IMR-90 (cell line): ENCODE data around the gene RARS1. TPM values are rescaled to one million over a fixed set of nuclear protein-coding genes. Genes with fewer than 3 reads are reported as not detected.

Experiments
- ATAC-seq: fragments of 200-7000 bp; cut with Tn5 transposase; 2 replicates; pipeline ENCODE4 v1.9.1; 2020; ENCODE audit warnings: low read depth, mild to moderate bottlenecking, moderate library complexity
- BruUV-seq: library from RNA; stranded (reverse); fragments of 400-500 nt; replicated peaks from 2 replicates; lab custom pipeline; 2021; lab: Mats Ljungman, UMichigan
- CTCF ChIA-PET: fragments of 300-600 bp; formaldehyde crosslinking; extraction: SDS; loops from one replicate; lab custom pipeline; 2021; ENCODE audit warnings: antibody characterized with exemption; lab: Yijun Ruan, JAX
- POLR2A ChIA-PET: fragments of 300-600 bp; sonication (Branson Sonifier 250); formaldehyde crosslinking; loops from one replicate; lab custom pipeline; 2022; ENCODE audit warnings: antibody characterized with exemption; ENCODE audit not compliant: unreplicated experiment; lab: Charles Lee
- DNase-seq: peaks from one replicate; pipeline ENCODE4 v3.0.0; 2013
- H2AFZ ChIP-seq: replicated peaks from 2 replicates; pipeline ENCODE3; 2013; ENCODE audit warnings: low read length, mild to moderate bottlenecking; ENCODE audit not compliant: poor library complexity
- H2AK5ac ChIP-seq: 2 replicates; pipeline ENCODE4 v1.6.1; 2013; ENCODE audit warnings: low read depth, low read length, inconsistent platforms
- H2AK9ac ChIP-seq: replicated peaks from 2 replicates; pipeline ENCODE3; 2013; ENCODE audit warnings: mild to moderate bottlenecking, low read depth, low read length, moderate library complexity; ENCODE audit not compliant: poor library complexity
- H2BK120ac ChIP-seq: 2 replicates; pipeline ENCODE4 v1.6.1; 2013; ENCODE audit warnings: low read depth, low read length, inconsistent platforms
- H2BK15ac ChIP-seq: 3 replicates; pipeline ENCODE4 v1.6.1; 2013; ENCODE audit warnings: low read depth, low read length, inconsistent platforms
- H2BK20ac ChIP-seq: 2 replicates; pipeline ENCODE4 v1.6.1; 2013; ENCODE audit warnings: low read depth, mild to moderate bottlenecking, inconsistent platforms, low read length, moderate library complexity
- H2BK5ac ChIP-seq: 2 replicates; pipeline ENCODE4 v1.6.1; 2013; ENCODE audit warnings: mild to moderate bottlenecking, low read depth, low read length, inconsistent platforms; ENCODE audit not compliant: poor library complexity, severe bottlenecking
- H3K14ac ChIP-seq: replicated peaks from 2 replicates; pipeline ENCODE4 v1.6.1; 2013; ENCODE audit warnings: low read depth, low read length, inconsistent platforms
- H3K18ac ChIP-seq: 2 replicates; pipeline ENCODE4 v1.6.1; 2013; ENCODE audit warnings: low read depth, low read length, control low read depth
- H3K23ac ChIP-seq: 2 replicates; pipeline ENCODE4 v1.6.1; 2013; ENCODE audit warnings: low read depth, low read length, inconsistent platforms
- H3K27ac ChIP-seq: 2 replicates; pipeline ENCODE4 v1.5.1; 2013; ENCODE audit warnings: mild to moderate bottlenecking, control low read depth, low read length; ENCODE audit not compliant: insufficient read depth
- H3K27me3 ChIP-seq: 2 replicates; pipeline ENCODE4 v1.6.1; 2013; ENCODE audit warnings: low read length; ENCODE audit not compliant: control insufficient read depth, insufficient read depth
- H3K36me3 ChIP-seq: 2 replicates; pipeline ENCODE4 v1.6.1; 2013; ENCODE audit warnings: low read length, mixed read lengths; ENCODE audit not compliant: control insufficient read depth, insufficient read depth
- H3K4ac ChIP-seq: 2 replicates; pipeline ENCODE4 v1.6.1; 2013; ENCODE audit warnings: low read depth, low read length, inconsistent platforms
- H3K4me1 ChIP-seq: 2 replicates; pipeline ENCODE4 v1.6.1; 2013; ENCODE audit warnings: low read length, mixed read lengths; ENCODE audit not compliant: control insufficient read depth, insufficient read depth
- H3K4me2 ChIP-seq: 2 replicates; pipeline ENCODE4 v1.6.1; 2013; ENCODE audit warnings: low read depth, mild to moderate bottlenecking, control low read depth, low read length, moderate library complexity
- H3K4me3 ChIP-seq: 2 replicates; pipeline ENCODE4 v1.5.1; 2013; ENCODE audit warnings: low read depth, mild to moderate bottlenecking, control low read depth, low read length, moderate library complexity; ENCODE audit not compliant: insufficient read depth
- H3K56ac ChIP-seq: 2 replicates; pipeline ENCODE4 v1.6.1; 2013; ENCODE audit warnings: low read length, inconsistent platforms; ENCODE audit not compliant: insufficient read depth; ENCODE audit errors: extremely low read depth
- H3K79me1 ChIP-seq, 2 experiments: 2 replicates each; pipeline ENCODE4 v1.6.1; 2013; ENCODE audit warnings: low read length in 2 of 2, inconsistent platforms in 1 of 2, low read depth in 1 of 2
- H3K9ac ChIP-seq: 2 replicates; pipeline ENCODE4 v1.6.1; 2013; ENCODE audit warnings: low read depth, low read length, control low read depth
- H3K9me1 ChIP-seq: 2 replicates; pipeline ENCODE4 v1.6.1; 2013; ENCODE audit warnings: low read length, inconsistent platforms; ENCODE audit not compliant: insufficient read depth
- H3K9me3 ChIP-seq: 2 replicates; pipeline ENCODE4 v1.6.1; 2013; ENCODE audit warnings: low read length; ENCODE audit not compliant: control insufficient read depth, insufficient read depth
- H4K20me1 ChIP-seq: 2 replicates; pipeline ENCODE4 v1.6.1; 2013; ENCODE audit warnings: low read length, inconsistent platforms; ENCODE audit not compliant: insufficient read depth
- H4K5ac ChIP-seq: 2 replicates; pipeline ENCODE4 v1.6.1; 2013; ENCODE audit warnings: mild to moderate bottlenecking, low read depth, low read length, control low read depth
- H4K8ac ChIP-seq, 2 experiments: 2 replicates each; pipeline ENCODE4 v1.6.1; 2013; ENCODE audit warnings: low read depth in 2 of 2, low read length in 2 of 2, control low read depth in 1 of 2, inconsistent platforms in 1 of 2
- H4K91ac ChIP-seq: 2 replicates; pipeline ENCODE4 v1.6.1; 2013; ENCODE audit warnings: low read depth, low read length, inconsistent platforms; ENCODE audit not compliant: insufficient read depth
- CTCF ChIP-seq: conservative IDR thresholded peaks from 2 replicates; pipeline ENCODE4 v1.5.1; 2012; ENCODE audit warnings: mild to moderate bottlenecking, low read depth, low read length, improper control_type of control experiment
- FOS ChIP-seq: fragments of 150-350 bp; IDR thresholded peaks from 2 replicates; pipeline ENCODE4 v1.6.1; 2016; ENCODE audit warnings: low read depth, low read length
- MAFK ChIP-seq: IDR thresholded peaks from 2 replicates; pipeline ENCODE4 v1.6.1; 2012; ENCODE audit warnings: low read depth, low read length, improper control_type of control experiment
- MAZ ChIP-seq: IDR thresholded peaks from 2 replicates; pipeline ENCODE4 v1.6.1; 2012; ENCODE audit warnings: low read depth, mild to moderate bottlenecking, low read length, improper control_type of control experiment, moderate library complexity, borderline replicate concordance
- MXI1 ChIP-seq: IDR thresholded peaks from 2 replicates; pipeline ENCODE4 v1.6.1; 2012; ENCODE audit warnings: low read depth, mild to moderate bottlenecking, low read length, moderate library complexity, borderline replicate concordance
- RAD21 ChIP-seq: IDR thresholded peaks from 2 replicates; pipeline ENCODE4 v1.6.1; 2012; ENCODE audit warnings: low read length, improper control_type of control experiment
- RCOR1 ChIP-seq: IDR thresholded peaks from 2 replicates; pipeline ENCODE4 v1.6.1; 2012; ENCODE audit warnings: mild to moderate bottlenecking, low read length, improper control_type of control experiment; ENCODE audit not compliant: insufficient replicate concordance
- WGBS, 2 experiments: methylation state at CpG; one replicate each; pipeline versions ENCODE4 v1.1.5 to v1.1.7; 2013; ENCODE audit warnings: missing lambda C conversion rate in 2 of 2; ENCODE audit not compliant: insufficient read length in 1 of 2; ENCODE audit errors: extremely low coverage in 2 of 2; 5-methylcytosine and 5-hydroxymethylcytosine counted together
- dilution Hi-C: fragments of 300-500 bp; cut with HindIII; formaldehyde crosslinking; loops from one replicate; pipeline ENCODE4 v1.14.3; 2018; ENCODE audit warnings: low sequenced_read_pairs; ENCODE audit not compliant: unreplicated experiment
- in situ Hi-C: fragments of 300-500 bp; cut with MboI; formaldehyde crosslinking; loops from 3 replicates; pipeline ENCODE4 v1.14.3; 2019; ENCODE audit warnings: low sequenced_read_pairs, inconsistent platforms, mixed read lengths
- intact Hi-C: fragments of 100-400 bp; cut with micrococcal nuclease; formaldehyde crosslinking; loops from 2 replicates; pipeline ENCODE4 v1.10.0; 2022
- polyA plus RNA-seq, 3 experiments: library from polyadenylated mRNA; depleted of rRNA; stranded (reverse); fragments of >200 nt; gene quantifications; 2 replicates each; pipeline ENCODE4 v1.2.3, GENCODE V29; 2012; ENCODE audit warnings: low replicate concordance in 1 of 3
- total RNA-seq: library from RNA; depleted of rRNA; stranded (reverse); fragments of >200 nt; gene quantifications from 2 replicates; pipeline ENCODE4 v1.2.3, GENCODE V29; 2012

The RARS1 gene
- total and polyA plus RNA-seq, 2 of the 4 experiments (the other 2 are of a cell fraction): 80.4 to 153 TPM

GRCh38 chr5:168460606-168461005, 25.7 kb upstream of the RARS1 start:
- Histone ChIP-seq H2AK5ac (no peak overlapping the region), H3K27ac (no peak overlapping the region), H3K36me3 (peaks cover 18% of the 10 kb centered on the region), H3K4ac (no peak overlapping the region), H2AFZ (no peak overlapping the region), H3K56ac (no peak overlapping the region), H4K20me1 (no peaks in the 10 kb centered on the region), H2AK9ac (no peak overlapping the region), H3K27me3 (no peaks in the 10 kb centered on the region), H2BK120ac (no peak overlapping the region), H2BK20ac (no peak overlapping the region), H3K4me3 (no peak overlapping the region), H4K91ac (no peak overlapping the region), H3K18ac (no peak overlapping the region), H2BK15ac (no peak overlapping the region), H3K4me1 (no peaks in the 10 kb centered on the region), H3K9me3 (no peaks in the 10 kb centered on the region), H3K9me1 (no peaks in the 10 kb centered on the region), H3K79me1 (no peaks in the 10 kb centered on the region), H4K5ac (no peak overlapping the region), H3K14ac (no peak overlapping the region), H4K8ac (no peak overlapping the region), H3K4me2 (no peak overlapping the region), H2BK5ac (no peak overlapping the region), H3K9ac (no peak overlapping the region), H3K23ac (no peak overlapping the region)
- in situ Hi-C loops (no loop called here), dilution Hi-C loops (no loop called here), intact Hi-C loops (no loop called here)
- no TSS peak for BruUV-seq
- ChIA-PET POLR2A (no interaction called here), CTCF (no interaction called here)
- DNase-seq (no peak), ATAC-seq (no peak)
- 80% methylated on average over 1 of the region's 9 CpGs; no CpG with 5 or more reads in 1 of the 2 experiments for WGBS, 2 experiments
- TF ChIP-seq MXI1 (no peak), CTCF (no peak), FOS (no peak), MAZ (no peak), MAFK (no peak), RCOR1 (no peak), RAD21 (no peak)
